OCI-LY1 (cell line): ENCODE results near the gene RETREG2.

ENCODE experiments used
- H2AFZ ChIP-seq: fragments of 200-600 bp; sonication (generic), shearing (Covaris generic); 2 replicates; pipeline ENCODE4 v1.6.0; 2014; ENCODE audit warnings: antibody characterized with exemption, mild to moderate bottlenecking, low read length
- H3F3A ChIP-seq: fragments of 200-600 bp; sonication (generic), shearing (Covaris generic); 2 replicates; pipeline ENCODE4 v1.6.0; 2014; ENCODE audit warnings: mild to moderate bottlenecking, antibody characterized with exemption, low read length, moderate library complexity; ENCODE audit not compliant: insufficient read depth
- H3K27ac ChIP-seq: fragments of 200-600 bp; sonication (generic); 2 replicates; pipeline ENCODE4 v1.5.1; 2014; ENCODE audit warnings: low read length, mixed run types, mild to moderate bottlenecking, low read depth; ENCODE audit not compliant: poor library complexity, severe bottlenecking
- H3K27me3 ChIP-seq: fragments of 200-600 bp; sonication (generic); 2 replicates; pipeline ENCODE4 v1.6.0; 2014; ENCODE audit warnings: antibody characterized with exemption, mild to moderate bottlenecking, low read length, moderate library complexity; ENCODE audit not compliant: insufficient read depth
- H3K36me3 ChIP-seq: fragments of 200-600 bp; sonication (generic); 2 replicates; pipeline ENCODE4 v1.6.1; 2014; ENCODE audit warnings: mild to moderate bottlenecking, antibody characterized with exemption, low read length, moderate library complexity, mixed read lengths; ENCODE audit not compliant: insufficient read depth
- H3K4me1 ChIP-seq: fragments of 200-600 bp; sonication (generic); 2 replicates; pipeline ENCODE4 v1.5.1; 2014; ENCODE audit warnings: mild to moderate bottlenecking, low read length, moderate library complexity; ENCODE audit not compliant: insufficient read depth, severe bottlenecking
- H3K4me2 ChIP-seq: fragments of 200-600 bp; sonication (generic), shearing (Covaris generic); 2 replicates; pipeline ENCODE4 v1.6.1; 2014; ENCODE audit warnings: low read length
- H3K4me3 ChIP-seq: fragments of 200-600 bp; sonication (generic); 2 replicates; pipeline ENCODE4 v1.5.1; 2014; ENCODE audit warnings: low read length, low read depth, mild to moderate bottlenecking, mixed read lengths; ENCODE audit not compliant: poor library complexity, severe bottlenecking
- H3K79me2 ChIP-seq: fragments of 200-600 bp; shearing (Covaris generic); 2 replicates; pipeline ENCODE4 v1.6.1; 2016; ENCODE audit warnings: mixed run types, low read length, mixed read lengths; ENCODE audit not compliant: insufficient read depth
- H3K9ac ChIP-seq: fragments of 200-600 bp; sonication (generic), shearing (Covaris generic); 2 replicates; pipeline ENCODE4 v1.6.1; 2014; ENCODE audit warnings: mild to moderate bottlenecking, low read length, mixed read lengths
- H3K9me2 ChIP-seq: fragments of 200-600 bp; sonication (generic), shearing (Covaris generic); 2 replicates; pipeline ENCODE4 v1.6.1; 2014; ENCODE audit warnings: low read depth, mild to moderate bottlenecking, low read length, mixed read lengths
- H3K9me3 ChIP-seq: fragments of 200-600 bp; shearing (Covaris generic); 2 replicates; pipeline ENCODE4 v1.6.1; 2014; ENCODE audit warnings: low read length, mixed read lengths
- H4K20me1 ChIP-seq: fragments of 200-600 bp; sonication (generic), shearing (Covaris generic); 2 replicates; pipeline ENCODE4 v1.6.0; 2016; ENCODE audit warnings: mild to moderate bottlenecking, low read length; ENCODE audit not compliant: insufficient read depth
- CTCF ChIP-seq: fragments of 200-600 bp; sonication (generic), shearing (Covaris generic); IDR thresholded peaks from 2 replicates; pipeline ENCODE4 v1.5.1; 2017; ENCODE audit warnings: mild to moderate bottlenecking, antibody characterized with exemption, low read length, moderate library complexity, mixed read lengths
- EZH2 ChIP-seq: fragments of 200-600 bp; sonication (generic), shearing (Covaris generic); IDR thresholded peaks from 2 replicates; pipeline ENCODE4 v1.8.0; 2017; ENCODE audit warnings: borderline replicate concordance, mixed run types, mild to moderate bottlenecking, antibody characterized with exemption, low read length, moderate library complexity, mixed read lengths

RETREG2 gene

GRCh38 chr2:219167997-219168396 lies 10.1 kb upstream of the RETREG2 start:
- Histone ChIP-seq H3K9ac (no peak overlapping the region), H3K4me3 (no peak overlapping the region), H3K4me1 (no peaks in the 10 kb centered on the region), H3K79me2 (no peaks in the 10 kb centered on the region), H3K9me2 (no peaks in the 10 kb centered on the region), H3K27ac (no peak overlapping the region), H3F3A (no peaks in the 10 kb centered on the region), H3K27me3 (no peaks in the 10 kb centered on the region), H3K4me2 (no peak overlapping the region), H4K20me1 (no peaks in the 10 kb centered on the region), H2AFZ (no peak overlapping the region), H3K36me3 (peaks cover 15% of the 10 kb centered on the region; the same call in 1 of the 2 replicates), H3K9me3 (no peaks in the 10 kb centered on the region)
- TF ChIP-seq CTCF, result no peak
- no peak for TF ChIP-seq EZH2

- H3K4me2 ChIP-seq, result no peak overlapping the region
- no peaks in the 10 kb centered on the region for H3K9me3 ChIP-seq
- no peak overlapping the region for H3K4me3 ChIP-seq
- H2AFZ ChIP-seq, result no peak overlapping the region
- no peaks in the 10 kb centered on the region for H3K79me2 ChIP-seq
- no peak overlapping the region for H3K27ac ChIP-seq
- H3K9ac ChIP-seq, result no peak overlapping the region
- H3K36me3 ChIP-seq, result peaks cover 15% of the 10 kb centered on the region; the same call in 1 of the 2 replicates
- no peaks in the 10 kb centered on the region for H4K20me1 ChIP-seq
- no peaks in the 10 kb centered on the region for H3K27me3 ChIP-seq
- H3K4me1 ChIP-seq, result no peaks in the 10 kb centered on the region
- TF ChIP-seq CTCF (no peak), EZH2 (no peak)
- no peaks in the 10 kb centered on the region for H3K9me2 ChIP-seq
- no peaks in the 10 kb centered on the region for H3F3A ChIP-seq
Observed at GRCh38 chr2:219168526-219168925, 9.5 kb upstream of the RETREG2 start.

GRCh38 chr2:219168932-219169331 lies 9.1 kb upstream of the RETREG2 start:
- Histone ChIP-seq H3K9me2 (no peaks in the 10 kb centered on the region), H3K4me3 (no peak overlapping the region), H3K9me3 (no peaks in the 10 kb centered on the region), H3K36me3 (peaks cover 19% of the 10 kb centered on the region; the same call in 1 of the 2 replicates), H3K4me1 (no peaks in the 10 kb centered on the region), H2AFZ (no peak overlapping the region), H3K27me3 (no peaks in the 10 kb centered on the region), H3K27ac (no peak overlapping the region), H4K20me1 (no peaks in the 10 kb centered on the region), H3K79me2 (no peaks in the 10 kb centered on the region), H3K4me2 (no peak overlapping the region), H3F3A (no peaks in the 10 kb centered on the region), H3K9ac (no peak overlapping the region)
- TF ChIP-seq EZH2 (no peak), CTCF (no peak)
